Ureter (tissue), 1 donor: ENCODE results near the gene C9orf72. TPM values are rescaled to one million over a fixed set of nuclear protein-coding genes. Genes with fewer than 3 reads are reported as not detected.
"Not testable (repeated sequence)": the region's sequence is repeated elsewhere in the genome, so short reads cannot be mapped to it uniquely, and the experiment has no call there.

Experiments
- DNase-seq: peaks from one replicate; pipeline ENCODE4 v3.0.0-alpha.2; 2020; ENCODE audit warnings: low spot score
- total RNA-seq: library from RNA; stranded (reverse); gene quantifications from one replicate; pipeline ENCODE4 v1.2.4, GENCODE V29; 2023
- donor health status: DM: yes; HTN: yes; CAD: no.

Gene C9orf72
- total RNA-seq, 1 donor from 2014 or later: 14.8 TPM

DNA sequence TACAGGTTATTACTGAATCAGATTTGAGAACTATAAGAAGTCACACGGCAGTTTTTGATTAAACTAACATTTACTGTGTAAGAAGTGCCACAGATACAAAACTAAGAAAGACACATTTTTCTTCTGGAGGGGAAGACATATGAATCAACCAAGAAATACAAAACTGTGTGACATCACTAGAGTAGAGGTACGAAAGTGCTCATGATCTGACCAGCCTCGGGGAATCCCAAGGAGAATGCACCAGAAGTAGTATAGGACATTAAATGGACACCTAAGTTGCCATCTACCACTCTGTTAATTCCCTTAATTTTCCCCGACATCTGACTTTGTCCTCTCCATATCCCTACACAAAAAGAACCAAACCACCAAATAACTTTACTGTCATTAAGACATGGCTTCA is 54.5 kb downstream of the C9orf72 start:
- DNase-seq: no peak

DNA sequence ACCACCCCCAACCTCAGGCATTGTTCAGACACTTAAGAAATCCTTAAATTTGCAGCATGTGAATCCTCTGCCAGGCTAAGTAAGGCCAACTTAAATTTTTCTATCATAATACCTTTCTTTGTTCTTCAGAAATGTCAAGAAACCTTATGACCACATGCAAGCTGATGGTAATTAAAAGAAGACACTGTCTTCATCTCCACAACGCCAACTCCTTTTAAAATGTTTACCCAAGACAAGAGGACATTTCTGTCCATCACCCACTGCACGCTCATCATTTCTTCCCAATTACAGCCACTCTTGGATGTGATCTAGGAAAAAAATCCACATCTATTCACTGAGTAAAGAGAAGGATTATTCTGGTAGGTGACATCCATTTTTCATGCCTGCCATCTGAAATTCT is 55.3 kb downstream of the C9orf72 start:
- DNase-seq: no peak

DNA sequence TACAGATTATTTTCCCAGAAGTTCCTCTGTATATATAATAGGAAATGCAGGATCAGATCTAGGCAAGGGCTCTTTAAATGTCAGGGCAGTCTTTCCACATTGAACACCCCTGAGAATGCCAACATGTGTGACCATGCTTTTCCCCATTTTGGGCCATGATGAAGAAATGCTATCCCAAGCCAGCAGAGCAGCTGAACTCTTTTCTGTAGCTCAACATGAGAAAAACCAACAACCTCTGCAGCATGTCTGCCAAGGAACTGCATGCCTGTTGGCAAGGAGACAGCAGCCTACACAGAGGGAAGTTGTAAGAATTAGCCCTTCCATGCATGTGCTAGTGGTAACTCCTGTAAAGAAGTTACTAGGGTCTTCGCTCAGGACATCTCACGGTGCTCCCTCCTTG is 58.7 kb downstream of the C9orf72 start:
- DNase-seq: no peak

DNA sequence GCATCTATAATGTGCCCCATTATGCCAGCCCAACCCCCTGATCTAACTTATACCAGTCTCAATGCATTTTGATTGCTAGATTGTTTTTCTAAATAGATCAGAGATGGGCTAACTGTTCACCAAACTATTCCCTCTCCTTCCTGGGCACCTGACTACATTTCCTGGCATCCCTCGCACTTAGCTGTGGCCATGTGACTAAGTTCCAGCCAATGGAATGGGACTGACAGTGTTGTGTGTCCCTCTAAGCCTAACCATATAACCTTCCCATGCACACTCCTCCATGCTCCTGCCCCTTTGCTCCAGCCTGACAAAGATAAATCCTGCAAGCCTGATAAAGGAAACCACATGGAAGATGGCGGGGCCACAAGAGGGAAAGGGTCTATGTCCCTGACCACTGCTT is 61.5 kb downstream of the C9orf72 start:
- DNase-seq: no peak

DNA sequence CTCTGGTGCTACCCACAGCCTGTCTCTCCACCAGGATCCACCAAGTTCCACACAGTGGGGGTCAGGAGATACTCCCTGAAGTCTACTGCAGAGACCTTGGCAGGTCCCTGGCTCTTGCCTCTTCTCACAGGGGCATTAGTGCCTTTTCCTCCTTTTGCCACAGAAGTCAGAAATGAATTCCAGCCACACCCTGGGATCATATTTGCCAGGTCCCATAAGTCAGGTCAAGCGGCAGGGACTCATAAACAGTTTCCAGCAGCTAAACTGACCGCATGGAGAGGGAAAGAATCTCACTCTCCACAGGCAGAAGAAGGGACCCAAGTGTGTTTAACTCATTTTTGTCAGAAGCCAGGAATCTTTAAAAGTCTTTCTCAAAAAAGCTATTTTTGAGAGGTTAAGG is 62.5 kb downstream of the C9orf72 start:
- no peak for DNase-seq

DNA sequence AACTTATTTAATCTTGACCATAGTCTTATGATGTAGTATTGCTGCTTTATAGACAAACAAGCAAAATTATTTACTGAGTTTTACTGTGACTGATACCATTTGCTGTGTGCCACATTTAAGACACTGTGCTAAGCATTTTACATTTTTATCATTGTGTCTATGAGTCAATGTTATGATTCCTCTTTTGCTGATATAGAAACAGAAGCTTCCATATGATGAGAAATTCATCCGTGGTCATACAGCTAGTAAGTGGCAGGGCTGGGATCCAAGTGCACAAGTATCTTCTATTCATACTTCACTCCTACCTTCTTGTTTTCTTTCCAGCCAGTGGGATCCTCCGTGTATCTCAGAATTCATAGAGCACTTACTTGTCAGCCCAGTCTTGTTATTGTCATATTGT is 66.3 kb downstream of the C9orf72 start:
- DNase-seq: no peak

DNA sequence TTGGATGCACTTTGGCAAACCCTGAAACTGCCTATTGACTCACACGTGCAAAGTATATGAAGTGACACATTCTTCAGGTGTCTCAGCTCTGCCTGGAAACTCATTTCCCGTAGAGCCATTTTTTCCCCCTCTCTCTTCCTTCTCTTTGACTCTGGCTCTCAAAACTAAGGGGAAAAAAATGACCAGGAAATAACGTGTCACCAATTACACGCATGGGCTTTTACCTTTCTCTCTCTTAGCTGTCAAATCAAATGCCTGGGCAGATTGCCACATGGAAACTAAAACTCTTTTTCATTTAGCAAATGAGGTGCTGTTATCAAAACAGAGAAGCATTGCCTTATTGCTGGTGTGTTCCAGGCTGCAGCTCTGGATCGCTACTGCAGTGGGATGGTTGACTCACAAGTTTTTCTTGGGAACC is 67.5 kb downstream of the C9orf72 start:
- DNase-seq: no peak

DNA sequence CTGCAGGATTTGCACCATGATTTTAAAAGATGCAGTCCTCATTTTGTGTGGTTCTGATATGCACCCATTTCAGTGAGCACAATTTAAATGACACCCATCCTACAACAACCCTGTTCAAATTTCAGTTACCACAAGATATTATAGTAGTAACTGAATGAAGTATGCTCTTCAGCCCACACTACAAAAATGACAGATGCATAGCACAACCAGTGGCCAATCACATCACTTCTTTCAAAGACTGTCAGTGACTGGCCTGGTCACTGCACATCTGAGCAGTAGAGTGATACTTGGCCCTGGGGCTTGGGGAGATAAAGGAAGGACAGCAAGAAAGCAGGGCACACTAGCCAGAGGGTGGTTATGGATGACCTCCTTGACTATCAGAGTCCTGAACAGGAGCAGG is 69.0 kb downstream of the C9orf72 start:
- DNase-seq: no peak

DNA sequence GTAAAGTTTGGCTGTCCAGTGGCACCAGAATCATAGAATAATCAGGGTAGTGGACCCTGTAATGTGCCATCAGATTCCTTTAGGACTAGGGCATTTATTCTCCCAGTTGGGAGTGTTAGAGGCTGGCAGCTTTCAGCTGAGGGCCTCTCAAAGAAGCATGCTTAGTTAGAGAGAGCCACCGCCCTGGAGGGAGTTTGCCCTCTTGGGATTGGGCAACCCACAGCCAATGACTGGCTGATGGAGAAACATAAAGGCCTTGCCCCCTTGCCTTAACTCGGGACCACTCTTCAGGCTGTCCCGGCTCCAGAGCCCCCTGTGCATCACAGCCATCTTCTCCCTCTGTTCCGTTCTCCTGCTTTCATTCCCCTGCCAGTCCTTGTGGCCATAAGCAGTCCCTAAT is 69.7 kb downstream of the C9orf72 start:
- no peak for DNase-seq

DNA sequence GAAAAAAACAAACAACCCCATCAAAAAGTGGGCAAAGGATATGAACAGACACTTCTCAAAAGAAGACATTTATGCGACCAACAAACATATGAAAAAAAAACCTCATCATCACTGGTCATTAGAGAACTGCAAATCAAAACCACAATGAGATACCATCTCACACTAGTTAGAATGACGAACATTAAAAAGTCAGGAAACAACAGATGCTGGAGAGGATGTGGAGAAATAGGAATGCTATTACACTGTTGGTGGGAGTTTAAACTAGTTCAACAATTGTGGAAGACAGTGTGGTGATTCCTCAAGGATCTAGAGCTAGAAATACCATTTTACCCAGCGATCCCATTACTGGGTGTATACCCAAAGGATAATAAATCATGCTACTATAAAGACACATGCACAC is 72.4 kb downstream of the C9orf72 start:
- DNase-seq: not testable (repeated sequence)

DNA sequence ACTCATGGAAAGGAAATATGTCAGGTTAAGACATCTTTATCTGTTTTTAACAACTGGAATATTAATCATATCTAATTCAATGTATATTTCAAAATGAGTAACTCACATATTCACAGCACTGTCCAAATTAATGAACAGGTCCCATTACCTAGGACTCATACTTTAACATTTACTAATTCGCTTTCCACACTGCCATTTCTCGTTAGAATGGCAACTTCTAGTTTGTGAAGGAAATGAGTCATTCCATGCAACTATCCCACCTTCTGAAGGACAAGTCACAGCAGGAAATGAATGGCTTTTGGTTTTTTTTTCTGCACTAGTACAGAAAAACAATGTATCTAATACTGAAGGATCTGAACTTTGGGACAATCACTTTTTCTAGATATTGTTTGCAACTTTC is 73.8 kb downstream of the C9orf72 start:
- DNase-seq: no peak

DNA sequence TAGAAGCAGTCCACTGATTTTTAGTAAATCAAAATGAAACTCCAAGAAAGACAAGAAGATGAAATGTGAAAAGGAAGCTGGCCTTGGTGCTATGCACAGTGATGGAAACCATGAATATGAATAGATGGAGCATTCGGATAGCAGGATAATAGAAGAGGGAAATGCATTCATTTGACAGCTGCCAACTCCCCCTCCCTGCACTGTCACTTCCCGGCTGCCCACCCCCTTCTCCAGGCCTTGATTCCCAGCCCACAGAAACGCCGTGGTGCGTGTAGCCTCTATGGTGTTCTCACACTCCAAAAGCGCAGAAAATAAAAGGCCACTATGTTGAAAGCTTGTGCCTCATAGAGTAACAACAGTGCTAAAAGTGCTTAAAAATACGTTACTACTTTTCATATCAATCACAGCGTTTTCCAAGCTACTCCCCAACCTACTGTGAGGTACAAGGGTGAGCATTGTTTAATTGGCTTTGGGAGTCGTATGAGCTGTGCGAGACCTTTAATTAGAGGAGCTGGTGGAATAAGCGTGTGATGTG is 75.3 kb downstream of the C9orf72 start:
- DNase-seq: no peak

Other genes starting within 250 kb of the C9orf72 start
- gene IFNK, start 49.2 kb downstream of the C9orf72 start, total RNA-seq: not detected
- 9.4 TPM for gene MOB3B, start 43.7 kb downstream of the C9orf72 start, total RNA-seq